ENCODE measurements around the gene ARHGAP10. TPM values are rescaled to one million over a fixed set of nuclear protein-coding genes. Genes with fewer than 3 reads are reported as not detected.

ARHGAP10 gene
- total RNA-seq, 1 donor from 2014 or later: 48.0 TPM

GRCh38 chr4:148041606-148042329, 309.9 kb downstream of the ARHGAP10 start:
- DNase-seq: no peak

GRCh38 chr4:148044089-148044911, 312.4 kb downstream of the ARHGAP10 start:
- DNase-seq: no peak

GRCh38 chr4:148044912-148045352, 313.0 kb downstream of the ARHGAP10 start:
- no peak for DNase-seq

- DNase-seq: no peak
Observed at GRCh38 chr4:148048598-148048997, 316.7 kb downstream of the ARHGAP10 start.

GRCh38 chr4:148051403-148051802, 319.5 kb downstream of the ARHGAP10 start:
- no peak for DNase-seq

GRCh38 chr4:148052448-148052847, 320.6 kb downstream of the ARHGAP10 start:
- DNase-seq: no peak

GRCh38 chr4:148053298-148054003, 321.6 kb downstream of the ARHGAP10 start:
- no peak for DNase-seq

GRCh38 chr4:148054275-148054674, 322.4 kb downstream of the ARHGAP10 start:
- DNase-seq: no peak

- DNase-seq: no peak
Observed at GRCh38 chr4:148055844-148056243, 324.0 kb downstream of the ARHGAP10 start.

- no peak for DNase-seq
Observed at GRCh38 chr4:148056879-148057278, 325.0 kb downstream of the ARHGAP10 start.

- no peak for DNase-seq
Observed at GRCh38 chr4:148057516-148057915, 325.6 kb downstream of the ARHGAP10 start.

- DNase-seq: no peak
Observed at GRCh38 chr4:148057984-148058859, 326.3 kb downstream of the ARHGAP10 start.

GRCh38 chr4:148059617-148060180, 327.8 kb downstream of the ARHGAP10 start:
- DNase-seq: no peak

GRCh38 chr4:148060264-148061140, 328.6 kb downstream of the ARHGAP10 start:
- no peak for DNase-seq

- no peak for DNase-seq
Observed at GRCh38 chr4:148061141-148061481, 329.2 kb downstream of the ARHGAP10 start.

- DNase-seq: no peak
Observed at GRCh38 chr4:148061795-148062194, 329.9 kb downstream of the ARHGAP10 start.

GRCh38 chr4:148062301-148062950, 330.5 kb downstream of the ARHGAP10 start:
- no peak for DNase-seq

- DNase-seq: no peak
Observed at GRCh38 chr4:148064451-148064850, 332.6 kb downstream of the ARHGAP10 start.

GRCh38 chr4:148065075-148065474, 333.2 kb downstream of the ARHGAP10 start:
- peak; percentile 54 for DNase-seq
